Measurements from ENCODE around the gene KCNK4. TPM values are rescaled to one million over a fixed set of nuclear protein-coding genes. Genes with fewer than 3 reads are reported as not detected.
A peak's percentile ranks its signal among the peaks of the same experiment; 100 is the strongest.

KCNK4 gene
- polyA plus RNA-seq, 12 donors = not detected

- no peak for DNase-seq
These were observed 22.8 kb upstream of the KCNK4 start for GRCh38 chr11:64268025-64268892.

DNA sequence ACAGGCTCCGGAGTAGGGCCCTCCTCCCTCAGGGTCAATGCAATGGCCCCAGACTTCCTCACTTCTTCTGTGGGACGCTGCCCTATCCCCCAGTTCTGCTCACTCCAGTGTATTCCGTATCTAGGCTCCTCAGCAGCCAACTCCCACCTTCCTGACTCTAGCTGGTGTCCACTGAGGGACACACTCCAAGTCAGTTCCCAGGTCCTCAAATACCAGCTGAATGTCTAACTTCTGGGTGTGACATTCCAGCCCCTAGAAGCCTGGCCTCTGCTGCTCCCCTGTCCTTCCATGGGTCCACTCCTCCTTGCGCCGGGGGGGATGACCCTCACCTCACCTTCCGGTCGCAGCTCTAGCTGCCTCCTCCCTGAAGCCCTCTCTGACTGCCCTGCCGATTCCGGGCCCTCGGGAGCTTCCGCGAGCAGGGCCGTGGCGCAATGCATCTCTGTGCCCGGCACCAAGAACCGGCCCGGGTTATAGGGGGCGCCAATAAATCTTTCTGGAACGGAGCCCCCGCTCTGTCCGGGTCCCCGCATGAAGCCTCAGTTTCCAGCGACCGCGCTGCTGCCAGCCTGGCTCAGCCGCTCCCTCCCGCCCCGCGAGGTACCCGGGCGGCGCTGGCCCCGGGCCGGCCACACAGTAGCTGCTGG, 22.1 kb upstream of the KCNK4 start:
- no peak for DNase-seq

GRCh38 chr11:64269540-64270220, 21.4 kb upstream of the KCNK4 start:
- peak; percentile 99 for DNase-seq

DNA sequence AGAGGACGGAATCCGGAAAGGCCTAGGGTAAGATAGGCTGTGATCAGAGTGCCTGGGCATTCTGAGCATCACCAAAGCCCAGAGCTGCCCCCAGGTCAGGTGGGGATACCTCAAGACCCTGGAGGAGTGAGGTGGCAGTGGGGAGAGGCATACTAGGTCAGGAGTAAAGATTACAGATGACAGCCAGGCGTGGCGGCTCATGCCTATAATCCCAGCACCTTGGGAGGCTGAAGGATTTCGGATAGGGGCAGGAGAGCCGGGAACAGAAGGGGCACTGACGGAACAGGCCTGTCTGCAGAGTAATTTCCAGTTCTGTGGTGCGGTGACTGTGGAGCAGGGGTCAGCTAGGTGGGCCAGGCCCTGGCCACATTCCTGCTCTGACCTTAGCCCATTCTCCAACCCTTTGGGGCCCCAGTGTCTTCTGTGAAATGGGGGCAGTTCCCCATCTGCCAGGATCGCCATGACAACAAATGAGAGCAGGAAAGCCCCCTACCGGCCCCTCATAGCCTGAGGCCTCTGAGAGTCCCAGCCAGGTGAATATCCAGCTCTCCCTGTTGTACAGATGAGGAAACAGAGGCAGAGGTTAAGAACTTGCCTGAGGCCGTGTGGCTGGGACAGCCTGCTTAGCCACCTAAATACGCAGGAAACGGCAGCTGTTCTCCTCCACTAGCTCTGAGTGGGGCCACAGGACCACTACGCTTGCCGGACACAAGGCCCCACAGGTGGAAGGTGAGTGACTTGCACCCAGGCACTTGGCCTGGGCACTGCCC, 15.9 kb upstream of the KCNK4 start:
- DNase-seq = no peak

- no peak for DNase-seq
These were observed 15.3 kb upstream of the KCNK4 start for GRCh38 chr11:64275841-64276240.

GRCh38 chr11:64276653-64277431, 14.3 kb upstream of the KCNK4 start:
- no peak for DNase-seq

GRCh38 chr11:64278576-64279190, 12.4 kb upstream of the KCNK4 start:
- no peak for DNase-seq

- DNase-seq = no peak
These were observed 8.9 kb upstream of the KCNK4 start for GRCh38 chr11:64281957-64282770.

DNA sequence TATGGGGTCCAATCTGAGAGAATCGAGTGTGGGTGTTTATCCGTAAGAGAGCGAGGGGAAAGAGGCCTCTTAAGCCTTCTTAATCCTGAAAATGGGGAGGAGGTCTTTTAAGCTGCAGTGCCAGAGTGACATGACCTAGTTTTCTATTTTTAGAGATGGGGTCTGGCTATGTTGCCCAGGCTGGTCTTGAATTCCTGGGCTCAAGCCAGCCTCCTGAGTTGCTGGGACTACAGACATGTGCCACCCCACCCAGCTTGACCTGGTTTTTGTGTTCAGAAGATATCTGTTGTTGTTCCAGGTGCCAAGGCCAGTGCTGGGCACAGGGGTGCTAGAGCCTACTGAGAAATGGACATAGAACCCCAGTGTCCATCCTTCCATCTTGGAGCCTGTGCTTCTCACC, 8.0 kb upstream of the KCNK4 start:
- no peak for DNase-seq

GRCh38 chr11:64284048-64284961, 6.8 kb upstream of the KCNK4 start, which contains the start of gene BAD:
Gene BAD, minus strand, starts transcription at chr11:64284665. Its CDS starts 297 bp downstream, at chr11:64284368.
- peak; percentile 94 for DNase-seq

DNA sequence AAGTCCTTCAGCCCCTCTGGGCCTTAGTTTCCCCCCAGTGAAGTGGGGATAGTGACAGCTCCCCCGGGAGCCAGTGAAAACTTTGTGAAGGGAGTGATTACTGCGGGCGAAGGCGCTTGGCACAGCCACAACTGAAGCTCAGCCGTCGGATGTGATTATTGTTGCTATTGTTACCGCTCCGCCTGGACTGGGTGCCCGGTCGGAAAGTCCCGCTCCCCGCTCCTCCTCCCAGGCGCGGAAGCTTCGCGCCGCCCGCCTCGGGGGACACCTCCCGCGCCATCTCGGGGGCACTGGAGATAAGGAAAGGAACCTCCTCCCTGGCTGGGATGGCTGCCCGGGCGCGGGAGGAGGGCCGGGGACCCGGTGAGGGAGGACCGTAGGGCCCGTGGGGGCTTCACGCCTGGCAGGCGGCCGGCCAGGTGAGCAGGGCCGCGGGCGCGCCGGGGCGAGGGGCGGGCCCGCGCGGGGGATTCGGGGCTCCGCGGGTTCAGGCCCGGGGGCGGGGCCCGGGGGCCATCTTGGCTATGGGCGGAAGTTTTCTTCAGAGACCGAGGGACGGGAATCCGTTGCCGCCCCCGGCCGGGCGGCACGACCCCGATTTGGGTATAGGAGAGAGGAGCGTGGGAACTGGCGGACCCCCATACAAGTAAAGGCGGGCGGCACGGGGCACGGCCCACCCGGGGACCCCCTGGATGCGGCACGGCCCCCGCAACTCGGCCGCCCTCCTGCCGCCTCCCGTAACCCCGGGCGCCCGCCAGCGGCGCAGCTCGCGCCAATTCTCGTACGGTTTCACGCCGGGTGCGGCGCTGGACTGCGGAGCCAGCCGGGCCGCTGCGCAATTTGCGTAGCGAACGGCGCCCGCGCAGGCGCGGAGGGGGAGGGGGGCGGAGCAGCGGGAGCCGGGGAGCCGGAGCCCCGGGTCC, 5.9 kb upstream of the KCNK4 start, which contains the start of gene GPR137:
Gene GPR137 (plus strand): TSS at position 887 of the 923 bp plus-strand sequence. CDS start 677 bp downstream, outside the sequence.
- DNase-seq = peak; percentile 92

DNA sequence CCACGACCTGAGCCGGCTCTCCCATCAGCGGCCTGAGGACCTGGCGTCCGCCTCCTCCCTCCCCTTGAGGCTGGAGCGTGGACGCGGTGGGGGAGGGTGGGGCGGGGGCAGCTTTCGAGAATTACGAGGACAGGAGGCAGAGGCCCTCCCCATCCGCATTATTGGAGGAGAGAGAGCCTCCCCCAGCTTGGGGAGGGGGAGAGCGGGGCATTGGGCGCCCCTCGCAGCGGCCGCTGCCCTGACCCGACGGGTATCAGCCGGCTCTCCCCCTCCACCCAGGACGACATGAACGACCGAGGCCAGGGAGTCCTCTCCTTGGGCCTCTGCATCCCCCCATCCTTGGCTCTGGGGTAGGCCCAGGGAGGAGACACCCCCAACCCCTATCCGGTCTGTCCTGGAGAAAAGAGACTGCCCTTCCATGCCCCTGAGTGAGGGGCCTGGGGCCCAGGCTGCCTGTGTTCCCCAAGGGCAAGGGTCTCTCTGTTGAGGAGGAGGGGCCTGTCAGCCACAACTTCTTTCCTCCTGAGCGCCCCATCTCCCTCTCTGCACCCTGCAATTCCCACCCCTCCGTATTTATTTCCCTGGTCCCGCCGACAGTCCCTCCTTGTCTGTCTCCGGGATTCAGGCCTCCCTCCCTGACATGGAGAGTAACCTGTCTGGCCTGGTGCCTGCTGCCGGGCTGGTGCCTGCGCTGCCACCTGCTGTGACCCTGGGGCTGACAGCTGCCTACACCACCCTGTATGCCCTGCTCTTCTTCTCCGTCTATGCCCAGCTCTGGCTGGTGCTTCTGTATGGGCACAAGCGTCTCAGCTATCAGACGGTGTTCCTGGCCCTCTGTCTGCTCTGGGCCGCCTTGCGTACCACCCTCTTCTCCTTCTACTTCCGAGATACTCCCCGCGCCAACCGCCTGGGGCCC, 5.0 kb upstream of the KCNK4 start:
- no peak for DNase-seq

GRCh38 chr11:64286801-64287159, 4.3 kb upstream of the KCNK4 start:
- no peak for DNase-seq

- DNase-seq = no peak
These were observed 3.3 kb upstream of the KCNK4 start for GRCh38 chr11:64287676-64288352.

GRCh38 chr11:64288353-64288750, 2.8 kb upstream of the KCNK4 start:
- DNase-seq = no peak
